Sigmoid colon (tissue), 4 donors: Measurements from ENCODE around the gene TRIM44.

Experiments
- CTCF ChIP-seq, 4 experiments: fragments of 450-650 bp in 3 of 4; fragments of 200-600 bp in 1 of 4; IDR thresholded peaks; one replicate each; pipeline ENCODE4 v1.5.1; 2016 to 2019; ENCODE audit warnings: antibody characterized with exemption in 4 of 4, mild to moderate bottlenecking in 3 of 4, moderate library complexity in 2 of 4
- POLR2AphosphoS5 ChIP-seq, 4 donors: sonication (generic); formaldehyde crosslinking; IDR thresholded peaks; one replicate each; pipeline ENCODE4 v1.6.1; 2017; ENCODE audit warnings: antibody characterized with exemption in 4 of 4

- TF ChIP-seq CTCF (IDR thresholded peaks at IDR 0.05), result no peak
- TF ChIP-seq POLR2AphosphoS5 (IDR thresholded peaks at IDR 0.05), result no peak
Observed at GRCh38 chr11:35717520-35717919, 54.9 kb downstream of the TRIM44 start.
